GM21786 (cell line): Measurements from ENCODE around the gene PODXL2.

Experiments used
- ATAC-seq: cut with Tn5 transposase; IDR thresholded peaks from one replicate; pipeline ENCODE4 v1.9.1; 2021; ENCODE audit not compliant: unreplicated experiment

PODXL2 gene

GRCh38 chr3:127629467-127630403 is 750 bp downstream of the PODXL2 start:
- ATAC-seq: no peak

GRCh38 chr3:127630811-127631714 is 2.1 kb downstream of the PODXL2 start:
- no peak for ATAC-seq

GRCh38 chr3:127632035-127632820 is 3.2 kb downstream of the PODXL2 start:
- ATAC-seq: no peak

- ATAC-seq: no peak
These were observed 5.7 kb downstream of the PODXL2 start for GRCh38 chr3:127634653-127635052.

GRCh38 chr3:127637546-127637945 is 8.6 kb downstream of the PODXL2 start:
- ATAC-seq: no peak

GRCh38 chr3:127637971-127638370 is 9.0 kb downstream of the PODXL2 start:
- no peak for ATAC-seq

- ATAC-seq: no peak
These were observed 10.4 kb downstream of the PODXL2 start for GRCh38 chr3:127639173-127640041.

GRCh38 chr3:127640042-127640355 is 11.0 kb downstream of the PODXL2 start:
- ATAC-seq: no peak

GRCh38 chr3:127644641-127645370 is 15.8 kb downstream of the PODXL2 start:
- ATAC-seq: no peak

- no peak for ATAC-seq
These were observed 16.5 kb downstream of the PODXL2 start for GRCh38 chr3:127645371-127646015.

GRCh38 chr3:127646501-127647046 is 17.6 kb downstream of the PODXL2 start:
- no peak for ATAC-seq

GRCh38 chr3:127647166-127647844 is 18.3 kb downstream of the PODXL2 start:
- no peak for ATAC-seq

- ATAC-seq: no peak
These were observed 18.8 kb downstream of the PODXL2 start for GRCh38 chr3:127647845-127648204.

GRCh38 chr3:127650236-127650635 is 21.3 kb downstream of the PODXL2 start:
- ATAC-seq: no peak

GRCh38 chr3:127651516-127652172 is 22.7 kb downstream of the PODXL2 start:
- no peak for ATAC-seq

- no peak for ATAC-seq
These were observed 23.4 kb downstream of the PODXL2 start for GRCh38 chr3:127652246-127652995.

GRCh38 chr3:127654374-127654773 is 25.4 kb downstream of the PODXL2 start:
- ATAC-seq: no peak
